GM23248 (cell line): Measurements from ENCODE around the gene KY. TPM values are rescaled to one million over a fixed set of nuclear protein-coding genes. Genes with fewer than 3 reads are reported as not detected.

Source experiments
- DNase-seq: peaks from one replicate; pipeline ENCODE4 v3.0.0-alpha.2; 2015
- H2AFZ ChIP-seq: fragments of 200-600 bp; sonication (generic); 2 replicates; pipeline ENCODE4 v1.6.1; 2016; ENCODE audit warnings: antibody characterized with exemption
- H3F3A ChIP-seq: fragments of 200-600 bp; sonication (generic); 2 replicates; pipeline ENCODE4 v1.6.1; 2016; ENCODE audit warnings: mild to moderate bottlenecking, antibody characterized with exemption, mixed run types; ENCODE audit not compliant: insufficient read depth
- H3K27ac ChIP-seq: fragments of 200-600 bp; sonication (generic); 2 replicates; pipeline ENCODE4 v1.5.1; 2016; ENCODE audit warnings: mild to moderate bottlenecking
- H3K27me3 ChIP-seq: fragments of 200-600 bp; sonication (generic); replicated peaks from 2 replicates; pipeline ENCODE4 v1.6.1; 2016; ENCODE audit warnings: mild to moderate bottlenecking; ENCODE audit not compliant: insufficient read depth
- H3K36me3 ChIP-seq: fragments of 200-600 bp; sonication (generic); 2 replicates; pipeline ENCODE4 v1.6.1; 2016; ENCODE audit warnings: low read depth, mild to moderate bottlenecking
- H3K4me1 ChIP-seq: fragments of 200-600 bp; sonication (generic); 2 replicates; pipeline ENCODE4 v1.6.1; 2016; ENCODE audit warnings: mild to moderate bottlenecking; ENCODE audit not compliant: insufficient read depth
- H3K4me2 ChIP-seq: fragments of 200-600 bp; sonication (generic); one replicate; pipeline ENCODE4 v1.6.1; 2016; ENCODE audit warnings: mild to moderate bottlenecking; ENCODE audit not compliant: unreplicated experiment
- H3K4me3 ChIP-seq: fragments of 200-600 bp; sonication (generic); 2 replicates; pipeline ENCODE4 v1.5.1; 2016; ENCODE audit warnings: mild to moderate bottlenecking
- H3K79me2 ChIP-seq: fragments of 200-600 bp; sonication (generic); 2 replicates; pipeline ENCODE4 v1.6.1; 2016; ENCODE audit warnings: mild to moderate bottlenecking; ENCODE audit not compliant: insufficient read depth
- H3K9ac ChIP-seq: fragments of 200-600 bp; sonication (generic); 2 replicates; pipeline ENCODE4 v1.6.1; 2016; ENCODE audit warnings: mild to moderate bottlenecking
- H3K9me2 ChIP-seq: fragments of 200-600 bp; sonication (generic); 2 replicates; pipeline ENCODE4 v1.6.1; 2016; ENCODE audit warnings: mixed run types, mild to moderate bottlenecking, moderate library complexity; ENCODE audit not compliant: insufficient read depth
- H3K9me3 ChIP-seq: fragments of 200-600 bp; sonication (generic); one replicate; pipeline ENCODE4 v1.6.1; 2017; ENCODE audit warnings: low read depth
- H4K20me1 ChIP-seq: fragments of 200-600 bp; sonication (generic); 2 replicates; pipeline ENCODE4 v1.6.0; 2016; ENCODE audit not compliant: insufficient read depth
- EZH2 ChIP-seq: fragments of 200-600 bp; sonication (generic); IDR thresholded peaks from 2 replicates; pipeline ENCODE4 v1.6.1; 2018; ENCODE audit warnings: antibody characterized with exemption, mild to moderate bottlenecking; ENCODE audit not compliant: insufficient read depth, poor library complexity, severe bottlenecking
- EZH2phosphoT487 ChIP-seq: fragments of 200-600 bp; sonication (generic); IDR thresholded peaks from 2 replicates; pipeline ENCODE4 v1.6.1; 2018; ENCODE audit warnings: antibody characterized with exemption, moderate library complexity, mild to moderate bottlenecking, low read depth; ENCODE audit not compliant: insufficient read depth
- WGBS, 2 experiments: methylation state at CpG; one replicate each; pipeline ENCODE4 v1.1.6; 2015 to 2017; ENCODE audit warnings: low lambda C conversion rate in 2 of 2, low coverage in 1 of 2; ENCODE audit errors: missing lambda C conversion rate in 2 of 2; 5-methylcytosine and 5-hydroxymethylcytosine counted together
- in situ Hi-C: fragments of 300-500 bp; cut with MboI; formaldehyde crosslinking; loops from 2 replicates; pipeline ENCODE4 v1.15.0; 2020
- polyA plus RNA-seq: library from polyadenylated mRNA; unstranded; fragments of >200 nt; fragmentation: Nextera tagmentation; extraction: Ambion mirVana; gene quantifications from 2 replicates; pipeline ENCODE4 v1.2.1, GENCODE V29; 2016
- total RNA-seq: library from RNA; depleted of rRNA; stranded (reverse); fragments of >200 nt; shearing (Covaris generic); gene quantifications from 2 replicates; pipeline ENCODE4 v1.2.3, GENCODE V29; 2014

Gene KY
- total and polyA plus RNA-seq, 2 experiments from 2014 or later, result 0.65 to 0.76 TPM

- no peaks in the 10 kb centered on the region for H4K20me1 ChIP-seq
- TF ChIP-seq EZH2phosphoT487 (no peak), EZH2 (no peak)
- H3K36me3 ChIP-seq, result no peaks in the 10 kb centered on the region
- H3K9me3 ChIP-seq, result no peaks in the 10 kb centered on the region
- in situ Hi-C loops, result no loop called here
- no peaks in the 10 kb centered on the region for H3K9me2 ChIP-seq
- no peak overlapping the region for H3K4me2 ChIP-seq
- no peaks in the 10 kb centered on the region for H3K79me2 ChIP-seq
- no peak overlapping the region for H3K4me3 ChIP-seq
- H2AFZ ChIP-seq, result no peak overlapping the region
- H3F3A ChIP-seq, result peaks cover 16% of the 10 kb centered on the region
- no peak overlapping the region for H3K9ac ChIP-seq
- no peak overlapping the region for H3K27ac ChIP-seq
- DNase-seq, result no peak
- H3K4me1 ChIP-seq, result no peaks in the 10 kb centered on the region
- 72 to 76% methylated on average over 3 of the region's 3 CpGs for WGBS, 2 experiments
- no peaks in the 10 kb centered on the region for H3K27me3 ChIP-seq
Observed at GRCh38 chr3:134675726-134676256, 25.0 kb upstream of the KY start.

DNA sequence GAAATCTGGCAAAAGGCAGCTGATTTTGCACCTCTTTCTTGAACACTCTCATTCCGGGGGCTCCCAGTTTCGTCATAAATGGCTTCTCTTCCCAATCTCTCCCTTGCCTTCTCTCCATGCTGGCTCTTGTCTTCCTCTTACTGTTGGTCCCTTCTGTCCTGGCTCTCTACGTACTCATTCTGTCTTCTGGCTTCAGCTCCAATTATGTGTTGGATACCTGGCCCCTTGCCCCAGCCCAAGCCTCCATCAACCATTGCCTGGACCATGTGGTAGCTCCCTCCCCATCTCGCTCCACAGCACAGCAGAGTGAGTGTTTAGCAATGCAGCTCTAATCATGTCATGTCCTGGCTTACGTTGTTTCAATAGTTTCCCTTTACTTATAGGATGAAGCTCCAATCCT, 21.7 kb upstream of the KY start:
- Histone ChIP-seq H3K4me2 (no peak overlapping the region), H3F3A (peaks cover 16% of the 10 kb centered on the region), H3K36me3 (no peaks in the 10 kb centered on the region), H3K27me3 (no peaks in the 10 kb centered on the region), H4K20me1 (no peaks in the 10 kb centered on the region), H3K9ac (no peak overlapping the region), H2AFZ (no peak overlapping the region), H3K9me2 (no peaks in the 10 kb centered on the region), H3K27ac (no peak overlapping the region), H3K79me2 (no peaks in the 10 kb centered on the region), H3K4me1 (no peaks in the 10 kb centered on the region), H3K4me3 (no peak overlapping the region), H3K9me3 (no peaks in the 10 kb centered on the region)
- in situ Hi-C loops, result no loop called here
- TF ChIP-seq EZH2 (no peak), EZH2phosphoT487 (no peak)
- no peak for DNase-seq
- 79 to 90% methylated on average over 5 of the region's 5 CpGs for WGBS, 2 experiments

DNA sequence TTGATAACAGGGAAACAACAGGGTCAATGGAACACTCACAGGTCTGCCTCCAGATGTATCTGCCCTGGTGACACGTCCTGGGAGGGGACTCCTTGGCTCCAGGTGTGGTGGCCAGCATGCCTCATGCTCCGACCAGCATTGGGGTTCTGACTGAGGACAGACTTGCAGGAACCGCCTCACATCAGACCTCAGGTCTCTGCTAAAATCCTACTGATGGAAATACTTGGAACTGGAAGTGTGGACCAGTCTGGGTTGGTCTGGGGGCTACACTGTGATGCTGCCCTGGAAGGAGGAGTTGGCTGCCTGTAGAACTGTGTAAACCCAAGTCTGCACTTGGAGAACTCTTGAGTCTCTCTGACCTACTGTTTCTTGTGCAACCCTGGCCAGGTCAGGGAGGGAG, 17.1 kb upstream of the KY start:
- H3K4me3 ChIP-seq, result no peak overlapping the region
- no peaks in the 10 kb centered on the region for H3K36me3 ChIP-seq
- H2AFZ ChIP-seq, result no peak overlapping the region
- no peak overlapping the region for H3K27ac ChIP-seq
- H3K9me2 ChIP-seq, result no peaks in the 10 kb centered on the region
- no peak for DNase-seq
- H3K4me2 ChIP-seq, result no peak overlapping the region
- no peak overlapping the region for H3K9ac ChIP-seq
- H3K9me3 ChIP-seq, result no peaks in the 10 kb centered on the region
- no peaks in the 10 kb centered on the region for H3K79me2 ChIP-seq
- no peaks in the 10 kb centered on the region for H4K20me1 ChIP-seq
- peaks cover 23% of the 10 kb centered on the region for H3K4me1 ChIP-seq
- no peaks in the 10 kb centered on the region for H3F3A ChIP-seq
- in situ Hi-C loops, result no loop called here
- TF ChIP-seq EZH2, result no peak
- TF ChIP-seq EZH2phosphoT487, result no peak
- 59 to 61% methylated on average over 3 of the region's 3 CpGs for WGBS, 2 experiments
- H3K27me3 ChIP-seq, result no peaks in the 10 kb centered on the region

- no peak overlapping the region for H3K27ac ChIP-seq
- H4K20me1 ChIP-seq, result no peaks in the 10 kb centered on the region
- H3K27me3 ChIP-seq, result no peaks in the 10 kb centered on the region
- H2AFZ ChIP-seq, result no peak overlapping the region
- H3K4me2 ChIP-seq, result no peak overlapping the region
- DNase-seq, result no peak
- no peaks in the 10 kb centered on the region for H3F3A ChIP-seq
- TF ChIP-seq EZH2phosphoT487 (no peak), EZH2 (no peak)
- H3K36me3 ChIP-seq, result no peaks in the 10 kb centered on the region
- H3K4me1 ChIP-seq, result peaks cover 23% of the 10 kb centered on the region
- in situ Hi-C loops, result no loop called here
- H3K79me2 ChIP-seq, result no peaks in the 10 kb centered on the region
- no peak overlapping the region for H3K4me3 ChIP-seq
- H3K9me2 ChIP-seq, result no peaks in the 10 kb centered on the region
- H3K9ac ChIP-seq, result no peak overlapping the region
- no peaks in the 10 kb centered on the region for H3K9me3 ChIP-seq
- WGBS, 2 experiments, result 66 to 81% methylated on average over 3 of the region's 3 CpGs
Observed at GRCh38 chr3:134667406-134667805, 16.6 kb upstream of the KY start.

DNA sequence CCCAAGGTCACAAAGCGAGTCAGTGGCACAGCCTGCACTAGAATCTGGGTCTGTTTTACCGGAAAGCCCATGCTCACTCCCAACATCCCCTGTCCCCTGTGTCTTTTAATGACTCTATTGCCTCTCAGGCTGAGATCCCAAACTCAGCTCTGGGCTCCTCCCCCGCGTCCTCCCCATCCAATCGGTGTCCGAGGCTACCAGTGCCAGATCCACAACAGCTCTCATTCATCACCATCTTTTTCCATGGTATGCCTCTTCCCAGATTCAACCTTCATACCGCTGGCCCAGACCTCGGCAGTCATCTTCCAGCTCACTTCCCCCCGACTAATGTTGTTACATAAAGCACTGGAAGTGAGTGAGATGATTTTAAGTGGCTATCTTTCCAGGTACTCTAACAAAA, 16.1 kb upstream of the KY start:
- Histone ChIP-seq H3K4me2 (no peak overlapping the region), H3K9ac (no peak overlapping the region), H3F3A (no peaks in the 10 kb centered on the region), H2AFZ (no peak overlapping the region), H3K36me3 (no peaks in the 10 kb centered on the region), H3K79me2 (no peaks in the 10 kb centered on the region), H3K4me1 (peaks cover 23% of the 10 kb centered on the region), H4K20me1 (no peaks in the 10 kb centered on the region), H3K27me3 (no peaks in the 10 kb centered on the region), H3K9me3 (no peaks in the 10 kb centered on the region), H3K27ac (no peak overlapping the region), H3K9me2 (no peaks in the 10 kb centered on the region), H3K4me3 (no peak overlapping the region)
- in situ Hi-C loops, result no loop called here
- DNase-seq, result peak; percentile 24
- 57 to 62% methylated on average over 9 of the region's 9 CpGs for WGBS, 2 experiments
- TF ChIP-seq EZH2 (no peak), EZH2phosphoT487 (no peak)
